AG08396 (cell line): ENCODE data around the gene EFNA5.

Experiments used
- DNase-seq: peaks from one replicate; pipeline ENCODE4 v3.0.0; 2012; ENCODE audit warnings: low spot score, mixed read lengths

The EFNA5 gene

DNA sequence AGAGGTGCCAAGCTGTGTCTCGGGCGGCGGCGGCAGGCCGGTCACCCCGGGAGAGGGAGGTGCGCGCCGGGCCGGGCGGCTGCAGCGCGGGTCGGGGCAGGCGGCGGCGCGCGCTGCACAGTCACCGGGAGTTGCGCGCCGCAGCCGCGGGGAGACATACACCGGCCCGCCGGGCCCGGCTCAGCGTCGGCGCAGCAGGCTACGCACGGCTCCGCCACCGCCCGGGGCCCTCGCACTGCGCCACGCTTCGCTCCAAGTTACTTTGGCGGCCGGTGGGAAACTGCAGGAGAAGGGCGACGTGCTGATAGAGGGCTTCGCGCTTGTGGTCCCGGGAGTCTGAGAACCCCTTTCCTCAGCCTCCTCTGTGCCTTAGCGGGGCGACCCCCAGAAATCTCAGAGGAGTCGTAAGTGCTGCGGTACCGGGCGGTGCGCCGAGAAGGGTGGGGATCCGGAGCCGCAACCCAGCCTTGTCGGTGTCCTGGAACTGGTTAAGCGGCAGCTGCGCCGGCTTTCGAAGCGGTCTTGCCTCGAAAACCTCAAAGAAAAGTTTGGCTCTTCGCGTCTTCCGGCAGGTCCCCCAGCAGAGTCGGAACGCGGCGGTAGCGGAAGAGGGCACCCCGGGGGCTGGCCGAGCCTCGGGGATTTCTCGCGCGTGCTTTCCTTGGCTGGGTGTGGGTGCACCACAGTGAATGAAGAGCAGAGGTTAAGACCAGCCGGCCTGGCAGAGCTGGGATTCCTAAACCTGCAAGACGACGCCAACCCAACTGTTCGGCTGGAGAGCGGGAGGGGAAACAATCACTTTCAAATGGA is at the start of gene EFNA5:
Gene EFNA5, minus strand, starts transcription at position 6 of the 810 bp plus-strand sequence.
- DNase-seq, result peak; percentile 56

DNA sequence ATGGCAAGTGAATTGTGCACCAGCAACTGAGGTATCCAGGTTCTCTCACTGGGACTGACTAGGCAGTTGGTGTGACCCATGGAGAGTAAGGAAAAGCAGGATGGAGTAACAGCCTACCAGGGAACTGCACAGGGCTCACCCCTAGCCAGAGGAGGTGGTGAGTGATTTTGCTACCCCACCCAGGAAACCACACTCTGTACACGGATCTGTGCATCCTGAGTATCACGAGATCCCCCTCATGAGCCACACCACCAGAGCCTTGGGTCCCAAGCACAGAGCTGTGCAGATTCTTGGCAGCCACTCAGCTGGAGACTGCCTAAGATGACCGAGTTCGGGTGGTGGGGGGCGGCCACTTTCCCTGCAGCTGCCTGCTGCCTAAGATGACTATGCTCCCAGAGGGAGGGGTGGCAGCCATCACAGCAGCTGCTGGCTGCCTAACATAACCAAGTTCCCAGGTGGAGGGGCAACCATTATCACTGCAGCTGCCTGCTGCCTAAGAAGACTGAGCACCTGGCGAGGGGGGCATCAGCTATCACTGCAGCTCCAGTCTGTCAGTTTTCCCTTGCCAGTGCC is 48.4 kb upstream of the EFNA5 start:
- no peak for DNase-seq

DNA sequence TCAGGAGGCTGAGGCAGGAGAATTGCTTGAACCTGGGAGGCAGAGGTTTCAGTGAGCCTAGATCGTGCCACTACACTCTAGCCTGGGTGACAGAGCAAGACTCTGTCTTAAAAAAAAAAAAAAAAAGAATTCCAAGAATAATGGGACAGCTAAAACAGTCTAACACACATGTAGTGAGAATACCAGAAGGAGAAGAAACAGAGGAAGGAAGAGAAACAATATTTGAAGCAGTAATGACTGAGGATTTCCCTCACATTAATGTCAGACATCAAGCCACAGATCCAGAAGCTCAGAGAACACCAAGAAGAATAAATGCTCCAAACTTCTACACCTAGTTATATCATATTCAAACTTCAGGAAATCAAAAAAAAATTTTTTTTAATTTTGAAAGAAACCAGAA is 47.1 kb upstream of the EFNA5 start:
- DNase-seq, result no peak

- DNase-seq, result no peak
Measured at GRCh38 chr5:107713228-107713627, 42.5 kb upstream of the EFNA5 start.

- DNase-seq, result no peak
Measured at GRCh38 chr5:107712359-107712870, 41.7 kb upstream of the EFNA5 start.

DNA sequence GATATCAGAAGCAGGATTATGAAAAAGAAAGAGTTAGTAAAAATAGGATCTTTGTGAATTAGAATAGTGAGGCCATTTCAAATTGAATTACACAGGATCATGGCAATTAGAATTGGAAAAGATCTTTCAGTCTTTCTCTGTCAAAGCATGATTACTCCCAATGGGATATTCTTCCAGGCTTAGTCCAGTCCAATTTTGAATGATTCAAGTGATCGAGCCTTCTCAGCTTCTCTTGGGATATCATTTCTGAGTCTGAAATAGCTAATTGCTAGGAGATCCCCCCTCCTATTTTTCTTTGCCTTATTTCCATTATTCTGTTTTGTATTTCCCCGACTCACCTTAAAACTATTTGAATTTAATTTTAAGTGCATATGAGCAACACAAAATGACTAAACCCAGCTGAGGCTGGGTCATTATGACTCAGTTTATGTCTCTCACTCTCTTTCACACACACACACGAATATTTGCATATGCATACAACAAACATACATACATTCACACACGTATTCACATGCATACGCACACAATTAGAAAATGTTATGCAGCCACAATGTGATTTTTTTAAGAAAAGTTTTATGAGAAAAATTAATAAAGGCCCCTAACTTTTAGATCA is 34.8 kb upstream of the EFNA5 start:
- peak; percentile 16 for DNase-seq

- DNase-seq, result no peak
Measured at GRCh38 chr5:107704681-107705401, 34.1 kb upstream of the EFNA5 start.

- DNase-seq, result no peak
Measured at GRCh38 chr5:107700481-107700880, 29.7 kb upstream of the EFNA5 start.

DNA sequence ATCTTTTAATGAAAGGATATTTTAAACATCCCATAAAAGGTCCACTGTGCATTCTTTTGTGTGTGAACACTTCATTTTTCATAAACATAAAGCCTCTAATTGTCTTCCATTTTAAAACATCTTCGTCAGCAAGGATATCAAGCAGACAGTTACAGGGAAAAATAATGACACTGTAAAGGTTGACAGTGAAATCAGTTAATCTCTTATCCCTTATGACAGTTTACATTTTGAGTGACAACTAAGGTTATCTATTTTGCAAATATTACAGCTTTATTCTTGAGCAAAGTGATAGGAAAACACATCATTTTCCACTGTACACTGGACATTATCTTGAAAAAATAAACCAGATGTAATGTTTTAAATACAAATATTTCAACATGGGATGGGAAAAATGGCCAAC is 28.7 kb upstream of the EFNA5 start:
- DNase-seq, result no peak

DNA sequence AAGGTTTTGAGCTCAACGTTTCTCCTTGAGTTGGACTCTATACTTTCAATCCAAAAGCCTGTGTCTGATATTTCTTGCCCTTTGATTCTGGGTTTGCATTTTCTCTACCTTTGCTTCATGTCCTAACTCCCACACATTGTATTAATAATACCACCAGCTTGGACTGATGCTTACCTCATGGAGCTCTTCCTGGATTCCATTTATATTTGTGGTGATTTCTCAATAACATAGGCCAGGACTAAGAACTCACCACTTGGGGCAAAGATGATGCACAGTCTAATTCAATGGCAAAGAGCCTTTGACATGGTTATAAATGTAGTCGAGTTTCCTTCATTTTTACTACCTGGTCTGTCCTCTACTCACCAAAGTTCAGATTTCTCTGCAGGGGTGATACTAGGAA is 27.5 kb upstream of the EFNA5 start:
- DNase-seq, result no peak

DNA sequence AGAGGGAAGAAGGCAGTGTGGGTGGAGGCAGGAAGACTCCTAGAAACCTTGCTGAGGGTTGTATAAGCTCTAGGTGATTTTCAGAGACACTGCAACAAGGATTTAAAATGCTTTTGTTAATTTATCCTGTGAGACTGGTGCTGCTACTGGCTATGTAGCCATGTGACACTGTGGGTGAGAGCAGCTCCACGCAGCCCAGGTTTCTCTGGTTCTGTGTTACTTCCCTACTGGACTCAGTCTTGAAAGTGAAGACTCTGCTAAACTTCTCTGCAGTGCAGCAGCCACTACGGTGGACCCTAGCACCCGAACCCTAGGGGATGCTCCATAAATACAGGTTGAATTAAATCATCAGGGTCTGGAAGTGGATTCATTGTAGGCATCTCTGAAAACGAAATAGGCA is 25.8 kb upstream of the EFNA5 start:
- DNase-seq, result no peak

GRCh38 chr5:107696080-107696479 is 25.3 kb upstream of the EFNA5 start:
- no peak for DNase-seq

DNA sequence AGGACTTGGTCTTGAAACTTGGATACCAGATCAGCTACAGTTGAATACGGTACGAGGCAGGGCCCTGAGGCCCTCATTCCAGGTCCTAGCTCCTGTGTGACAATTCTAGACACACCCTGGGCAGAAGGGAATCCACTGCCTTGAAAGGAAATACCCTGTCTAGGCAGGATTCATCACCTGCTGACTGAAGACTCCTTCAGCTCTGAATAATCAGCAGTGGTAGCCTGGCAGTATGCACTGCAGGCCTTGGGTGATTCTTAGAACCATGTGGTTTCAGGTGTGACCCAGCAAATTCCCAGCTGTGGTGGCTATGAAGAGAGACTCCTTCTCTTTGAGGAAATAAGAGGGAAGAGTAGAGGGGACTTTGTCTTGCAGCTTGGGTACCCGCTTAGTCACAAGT is 17.2 kb upstream of the EFNA5 start:
- DNase-seq, result no peak

DNA sequence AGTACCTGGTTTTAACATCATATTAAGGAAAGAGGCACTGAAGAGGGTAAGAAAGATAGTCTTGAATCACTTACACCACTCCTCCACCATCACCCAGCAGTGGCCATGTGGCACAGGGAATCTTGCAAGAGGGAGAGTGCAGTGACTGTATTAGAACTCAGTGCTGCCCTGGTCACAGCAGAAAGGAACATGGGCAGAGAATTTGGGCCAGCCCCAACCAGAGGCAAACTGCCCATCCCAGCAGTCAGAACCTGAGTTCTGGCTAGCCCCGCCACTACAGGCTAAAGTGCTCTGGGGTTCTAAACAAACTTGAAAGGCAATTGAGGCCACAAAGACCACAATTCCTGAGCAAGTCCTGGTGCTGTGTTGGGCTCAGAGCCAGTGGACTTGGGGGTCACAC is 16.7 kb upstream of the EFNA5 start:
- DNase-seq, result no peak

- DNase-seq, result no peak
Measured at GRCh38 chr5:107682533-107682932, 11.8 kb upstream of the EFNA5 start.

- no peak for DNase-seq
Measured at GRCh38 chr5:107680799-107681198, 10.1 kb upstream of the EFNA5 start.

- no peak for DNase-seq
Measured at GRCh38 chr5:107680099-107680498, 9.4 kb upstream of the EFNA5 start.

DNA sequence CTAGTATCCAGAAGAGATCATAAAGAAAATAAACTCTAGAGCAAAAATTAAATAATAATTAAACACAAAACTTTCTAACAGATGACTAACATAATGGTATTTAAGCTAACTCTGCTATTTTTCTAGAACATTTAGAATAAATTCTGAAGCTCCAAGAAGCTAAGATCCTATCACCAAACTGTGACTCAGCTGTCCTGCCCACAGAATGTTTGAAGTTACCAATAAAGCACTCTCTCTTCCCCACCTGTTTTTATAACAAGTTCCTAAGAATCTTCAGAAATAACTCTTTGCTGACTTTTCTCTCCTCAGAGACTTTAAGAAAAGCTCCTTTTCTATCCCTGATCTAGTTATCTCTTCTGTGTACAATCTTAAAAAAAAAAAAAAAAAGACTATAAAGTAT is 6.0 kb upstream of the EFNA5 start:
- no peak for DNase-seq

GRCh38 chr5:107675201-107675600 is 4.5 kb upstream of the EFNA5 start:
- DNase-seq, result no peak

DNA sequence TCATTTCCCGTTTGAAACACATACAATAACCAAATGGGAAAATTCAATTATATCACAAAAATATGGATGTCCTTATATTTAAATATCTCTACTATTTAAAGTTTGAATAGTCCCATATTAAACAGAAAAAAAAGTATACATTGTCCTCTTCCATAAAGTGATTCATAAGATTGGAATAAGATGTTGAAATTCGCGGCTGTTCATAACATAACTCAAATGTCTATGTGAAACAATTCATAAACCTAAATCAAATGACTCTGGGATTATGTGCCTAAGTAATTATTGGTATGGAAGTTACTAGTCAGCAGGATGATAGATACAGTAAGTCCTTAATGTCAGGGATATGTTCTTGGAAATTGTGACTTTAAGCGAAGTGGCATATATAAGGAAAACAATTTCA is 3.9 kb upstream of the EFNA5 start:
- DNase-seq, result no peak

- peak; percentile 87 for DNase-seq
Measured at GRCh38 chr5:107673368-107674136, 2.8 kb upstream of the EFNA5 start.

DNA sequence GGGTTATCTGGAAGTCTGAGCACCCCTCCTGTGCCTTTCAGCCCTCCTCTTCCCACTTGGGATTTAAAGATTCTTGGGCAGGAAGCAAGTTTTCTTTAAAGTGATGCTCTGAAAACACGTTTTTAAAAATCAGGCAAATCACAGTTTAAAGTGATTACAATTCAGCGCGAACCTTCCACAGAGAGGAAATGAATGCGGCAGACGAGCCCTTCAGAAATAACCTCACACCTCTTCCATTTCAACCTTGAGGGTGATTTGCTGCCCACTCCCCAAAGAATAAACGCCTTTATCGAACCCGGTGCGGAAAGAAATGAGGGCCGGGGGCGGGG is 2.3 kb upstream of the EFNA5 start:
- DNase-seq, result peak; percentile 25
